Sigmoid colon (tissue), 7 donors: ENCODE results near the gene COL9A3. TPM values are rescaled to one million over a fixed set of nuclear protein-coding genes. Genes with fewer than 3 reads are reported as not detected.

ENCODE experiments used
- DNase-seq: peaks from one replicate; pipeline ENCODE4 v3.0.0-alpha.2; 2019
- H3K27ac ChIP-seq, 4 donors: fragments of 200-600 bp; sonication (generic); one replicate each; pipeline ENCODE4 v1.5.1; 2016 to 2019; ENCODE audit warnings: mild to moderate bottlenecking in 1 of 4
- H3K27me3 ChIP-seq, 3 donors: fragments of 200-600 bp; sonication (generic); one replicate each; pipeline ENCODE4 v1.5.1; 2019; ENCODE audit warnings: mild to moderate bottlenecking in 1 of 3
- H3K36me3 ChIP-seq, 4 donors: fragments of 200-600 bp; sonication (generic); one replicate each; pipeline ENCODE4 v1.5.1; 2016 to 2019
- H3K4me1 ChIP-seq, 4 donors: fragments of 200-600 bp; sonication (generic); one replicate each; pipeline ENCODE4 v1.5.1; 2017 to 2019
- H3K4me3 ChIP-seq, 4 donors: fragments of 200-600 bp; sonication (generic); one replicate each; pipeline ENCODE4 v1.5.1; 2017 to 2019; ENCODE audit warnings: mild to moderate bottlenecking in 2 of 4, moderate library complexity in 1 of 4
- H3K9me3 ChIP-seq, 4 donors: fragments of 200-600 bp in 3 of 4; sonication (generic) in 3 of 4; one replicate each; pipeline versions ENCODE4 v1.5.1 to v1.6.1; 2013 to 2019
- CTCF ChIP-seq, 4 experiments: fragments of 450-650 bp in 3 of 4; fragments of 200-600 bp in 1 of 4; IDR thresholded peaks; one replicate each; pipeline ENCODE4 v1.5.1; 2016 to 2019; ENCODE audit warnings: antibody characterized with exemption in 4 of 4, mild to moderate bottlenecking in 3 of 4, moderate library complexity in 2 of 4
- EP300 ChIP-seq, 4 donors: sonication (generic); formaldehyde crosslinking; IDR thresholded peaks; one replicate each; pipeline ENCODE4 v1.6.1; 2017; ENCODE audit warnings: antibody characterized with exemption in 4 of 4
- POLR2A ChIP-seq, 2 donors: fragments of 450-650 bp; IDR thresholded peaks; one replicate each; pipeline ENCODE4 v1.6.1; 2016; ENCODE audit warnings: antibody characterized with exemption in 2 of 2, mild to moderate bottlenecking in 2 of 2, moderate library complexity in 2 of 2
- POLR2AphosphoS5 ChIP-seq, 4 donors: sonication (generic); formaldehyde crosslinking; IDR thresholded peaks; one replicate each; pipeline ENCODE4 v1.6.1; 2017; ENCODE audit warnings: antibody characterized with exemption in 4 of 4
- WGBS, 2 donors: extraction: QIAGEN DNeasy Blood & Tissue Kit; methylation state at CpG; one replicate each; pipeline ENCODE4 v1.1.7; 2013; 5-methylcytosine and 5-hydroxymethylcytosine counted together
- intact Hi-C: fragments of 100-400 bp; cut with DNase I; formaldehyde crosslinking; loops from one replicate; pipeline ENCODE4 v1.15.1; 2023
- polyA plus RNA-seq, 3 donors: library from polyadenylated mRNA; stranded (reverse); fragments of 200-250 nt; gene quantifications; one replicate each; pipeline ENCODE4 v1.2.3, GENCODE V29; 2013
- total RNA-seq, 4 donors: library from RNA; depleted of rRNA; stranded (reverse); fragments of >200 nt; gene quantifications; one replicate each; pipeline ENCODE4 v1.1.0, GENCODE V29; 2016
- donor health status: healthy with polysubstance abuse.
- donor health status: Bipolar disorder and iron deficiency.
- donor health status: healthy.

The COL9A3 gene
- total and polyA plus RNA-seq, 7 donors, result 1.8 to 20.8 (median 5.8) TPM

GRCh38 chr20:62772619-62772989, 44.2 kb upstream of the COL9A3 start:
- H3K27ac ChIP-seq, result peak overlapping the region in 1 of 4 donors; percentile 28
- H3K9me3 ChIP-seq, result no peaks in the 10 kb centered on the region
- no peak for TF ChIP-seq CTCF (IDR thresholded peaks at IDR 0.05)
- no peak for TF ChIP-seq POLR2A (IDR thresholded peaks at IDR 0.05)
- no peak for TF ChIP-seq EP300 (IDR thresholded peaks at IDR 0.05)
- no peak for TF ChIP-seq POLR2AphosphoS5 (IDR thresholded peaks at IDR 0.05)
- H3K4me1 ChIP-seq, result peaks cover 0 to 28% (median 14%) of the 10 kb centered on the region in 4 donors
- intact Hi-C loops, result no loop called here
- no peak overlapping the region for H3K4me3 ChIP-seq
- WGBS, 2 donors, result 66 to 73% methylated on average over 11 of the region's 11 CpGs
- no peak for DNase-seq
- no peaks in the 10 kb centered on the region for H3K27me3 ChIP-seq
- no peaks in the 10 kb centered on the region for H3K36me3 ChIP-seq

- intact Hi-C loops, result no loop called here
- 38 to 69% methylated on average over 19 of the region's 19 CpGs for WGBS, 2 donors
- no peak overlapping the region for H3K4me3 ChIP-seq
- TF ChIP-seq POLR2A (IDR thresholded peaks at IDR 0.05) (no peak), CTCF (IDR thresholded peaks at IDR 0.05) (no peak), EP300 (IDR thresholded peaks at IDR 0.05) (no peak), POLR2AphosphoS5 (IDR thresholded peaks at IDR 0.05) (no peak)
- no peaks in the 10 kb centered on the region for H3K27me3 ChIP-seq
- peak overlapping the region in 1 of 4 donors; percentile 28 for H3K27ac ChIP-seq
- DNase-seq, result no peak
- no peaks in the 10 kb centered on the region for H3K36me3 ChIP-seq
- H3K9me3 ChIP-seq, result no peaks in the 10 kb centered on the region
- peaks cover 0 to 23% (median 12%) of the 10 kb centered on the region in 4 donors for H3K4me1 ChIP-seq
Observed at GRCh38 chr20:62772990-62773844, 43.6 kb upstream of the COL9A3 start.

GRCh38 chr20:62773845-62774714, 42.8 kb upstream of the COL9A3 start:
- no peak overlapping the region for H3K4me3 ChIP-seq
- no peak for TF ChIP-seq POLR2AphosphoS5 (IDR thresholded peaks at IDR 0.05)
- no peak for TF ChIP-seq CTCF (IDR thresholded peaks at IDR 0.05)
- no peak for TF ChIP-seq POLR2A (IDR thresholded peaks at IDR 0.05)
- TF ChIP-seq EP300 (IDR thresholded peaks at IDR 0.05), result no peak
- H3K27me3 ChIP-seq, result no peaks in the 10 kb centered on the region
- peaks cover 0 to 14% (median 3%) of the 10 kb centered on the region in 4 donors for H3K4me1 ChIP-seq
- no peak overlapping the region for H3K27ac ChIP-seq
- no peaks in the 10 kb centered on the region for H3K36me3 ChIP-seq
- H3K9me3 ChIP-seq, result no peaks in the 10 kb centered on the region
- intact Hi-C loops, result no loop called here
- no peak for DNase-seq
- WGBS, 2 donors, result 78 to 85% methylated on average over 29 of the region's 29 CpGs

- no peak for TF ChIP-seq CTCF (IDR thresholded peaks at IDR 0.05)
- no peak for TF ChIP-seq EP300 (IDR thresholded peaks at IDR 0.05)
- TF ChIP-seq POLR2AphosphoS5 (IDR thresholded peaks at IDR 0.05), result no peak
- no peak for TF ChIP-seq POLR2A (IDR thresholded peaks at IDR 0.05)
- no peak overlapping the region for H3K4me3 ChIP-seq
- no peaks in the 10 kb centered on the region for H3K9me3 ChIP-seq
- WGBS, 2 donors, result 67 to 70% methylated on average over 8 of the region's 8 CpGs
- peaks cover 0 to 11% (median 0%) of the 10 kb centered on the region in 4 donors for H3K4me1 ChIP-seq
- H3K36me3 ChIP-seq, result no peaks in the 10 kb centered on the region
- intact Hi-C loops, result no loop called here
- no peaks in the 10 kb centered on the region for H3K27me3 ChIP-seq
- no peak overlapping the region for H3K27ac ChIP-seq
- no peak for DNase-seq
Observed at GRCh38 chr20:62774762-62775161, 42.1 kb upstream of the COL9A3 start.
